ENCODE measurements around the gene ANXA4. TPM values are rescaled to one million over a fixed set of nuclear protein-coding genes. Genes with fewer than 3 reads are reported as not detected.
A peak's percentile ranks its signal among the peaks of the same experiment; 100 is the strongest.

The ANXA4 gene
- total and polyA plus RNA-seq, 2 of the 13 experiments (the other 11 are each of a cell fraction or from before 2014, with no cell fraction given) = 155 to 168 TPM

- intact Hi-C loops (cut with micrococcal nuclease; ENCODE audit: unreplicated experiment) (loop anchor here (1.0 to 5.0 kb wide), 2 partner anchors 88 to 187 kb away; partner anchors contain the start of gene AAK1), in situ Hi-C loops (cut with HindIII; ENCODE audit: extremely low pct_ligation_motif_present, low pct_unique_long_range_greater_than_20kb) (no loop called here)
- Histone ChIP-seq H3K9ac (ENCODE audit: insufficient read depth, low read depth, low read length) (peak within 1 kb of the TSS; percentile 93), H3K4me3 (replicated peaks in 1 of 3; ENCODE audit: insufficient read depth in 1 of 3, low read depth in 2 of 3, low read length in 3 of 3) (peak within 1 kb of the TSS; percentile 82 to 96 (median 93)), H3K9me3 (ENCODE audit: low read length) (no peaks in the 10 kb centered on the region), H3K4me1 (ENCODE audit: insufficient read depth, low read length) (peaks cover 54% of the 10 kb centered on the region), H3K27ac (ENCODE audit: extremely low read length, insufficient read depth, low read length) (peak within 1 kb of the TSS; percentile 93), H3K27me3 (ENCODE audit: control insufficient read depth in 1 of 2, insufficient read depth in 2 of 2, low read length in 2 of 2) (no peaks in the 10 kb centered on the region; a peak in 1 of 5 replicates), H3K4me2 (ENCODE audit: low read depth, low read length) (peak within 1 kb of the TSS; percentile 97), H3K79me2 (ENCODE audit: insufficient read depth, low read length) (peaks cover 47% of the 10 kb centered on the region), H4K20me1 (ENCODE audit: insufficient read depth, low read length) (peaks cover 5% of the 10 kb centered on the region; the same call in 1 of the 2 replicates), H3K36me3 (replicated peaks in 1 of 2; ENCODE audit: control insufficient read depth in 1 of 2, insufficient read depth in 2 of 2, low read length in 2 of 2) (no peaks in the 10 kb centered on the region; a peak in 3 of 5 replicates), H2AFZ (ENCODE audit: low read length) (peak within 1 kb of the TSS; percentile 96)
- ATAC-seq = peak; percentile 91
- peak; percentile 90 for FAIRE-seq
- CTCF ChIA-PET (ENCODE audit: low intra/inter-chr PET ratio, low total read pairs) = no interaction called here
- DNase-seq (ENCODE audit: low spot score) = peak; percentile 94
- TSS peak; percentile 44 for BruUV-seq (replicated peaks)
- POLR2A ChIA-PET = interaction anchor here (0.6 to 4.1 kb wide), 8 partner anchors 12 to 453 kb away, joined by 3 to 29 read pairs (median 4); partner anchors contain the start of genes ANXA4 and SNRNP27
- WGBS (ENCODE audit: low lambda C conversion rate) = 2% methylated on average over 35 of the region's 74 CpGs
- TF ChIP-seq JDP2 (CRISPR knock-in tag; IDR thresholded peaks at IDR 0.05; ENCODE audit: borderline replicate concordance) (peak; percentile 87; the same call in 1 of the 2 replicates), DRAP1 (CRISPR knock-in tag; IDR thresholded peaks at IDR 0.05) (peak; percentile 91), GMEB1 (CRISPR knock-in tag; IDR thresholded peaks at IDR 0.05; ENCODE audit: borderline replicate concordance) (peak; percentile 99), STAT6 (CRISPR knock-in tag; IDR thresholded peaks at IDR 0.05; ENCODE audit: borderline replicate concordance) (peak; percentile 78; the same call in 1 of the 2 replicates), ZNF605 (CRISPR knock-in tag; IDR thresholded peaks at IDR 0.05) (peak; percentile 99), ZNF101 (CRISPR knock-in tag; IDR thresholded peaks at IDR 0.05; ENCODE audit: borderline replicate concordance, low read depth) (peak; percentile 53; the same call in 1 of the 2 replicates), ESRRA (CRISPR knock-in tag; IDR thresholded peaks at IDR 0.05; ENCODE audit: low read depth) (peak; percentile 74), RFX5 (IDR thresholded peaks at IDR 0.05; ENCODE audit: low read depth, low read length) (peak; percentile 52), REL (CRISPR knock-in tag; conservative IDR thresholded peaks at IDR 0.05) (peak; percentile 97), HMGA1 (CRISPR knock-in tag; conservative IDR thresholded peaks at IDR 0.05) (no peak), ZBTB39 (CRISPR knock-in tag; IDR thresholded peaks at IDR 0.05) (peak; percentile 93; the same call in 1 of the 2 replicates), ZBTB33 (CRISPR knock-in tag; IDR thresholded peaks at IDR 0.05) (peak; percentile 86), RNF2 (conservative IDR thresholded peaks at IDR 0.05; ENCODE audit: low read depth) (peak; percentile 92)
Observed at GRCh38 chr2:69829256-69830044, 87.5 kb downstream of the ANXA4 start, which contains the start of gene GMCL1. TSS of gene GMCL1 (plus strand) at chr2:69829660. CDS start at chr2:69829893, 233 bp downstream.

Measured in HepG2 (cell line).